Measurements from ENCODE around the gene CD79B.

DNA sequence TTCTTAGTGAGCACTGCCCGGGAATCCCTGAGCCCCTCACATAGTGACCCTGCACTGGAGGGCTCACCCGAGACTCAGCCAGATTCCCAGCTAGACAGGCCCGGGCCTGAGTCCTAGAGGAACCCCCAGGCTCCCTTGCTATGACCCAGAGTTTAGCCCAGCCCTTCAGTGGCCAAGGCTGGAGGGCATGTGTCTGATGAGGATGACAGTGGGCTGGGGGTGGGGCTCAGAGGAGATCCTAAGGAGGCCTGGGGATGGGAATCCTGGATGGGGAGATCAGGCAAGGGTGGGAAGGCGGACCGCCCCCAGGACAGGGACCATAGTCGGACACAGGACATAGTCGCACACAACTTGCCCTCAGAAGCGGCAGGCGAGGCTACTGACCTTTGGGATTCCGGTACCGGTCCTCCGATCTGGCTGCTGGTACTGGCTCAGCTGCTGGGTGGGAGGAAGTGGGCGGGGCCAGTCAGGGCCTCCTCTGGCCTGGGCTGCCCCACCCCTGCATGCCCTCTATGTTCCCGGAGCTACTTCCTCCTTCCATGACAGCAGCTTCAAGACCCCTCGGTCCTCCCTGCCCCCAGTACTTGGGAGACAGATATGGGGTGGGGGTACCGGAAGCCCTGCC lies 1.1 kb downstream of the CD79B start:
- TF ChIP-seq, protein P1, sequence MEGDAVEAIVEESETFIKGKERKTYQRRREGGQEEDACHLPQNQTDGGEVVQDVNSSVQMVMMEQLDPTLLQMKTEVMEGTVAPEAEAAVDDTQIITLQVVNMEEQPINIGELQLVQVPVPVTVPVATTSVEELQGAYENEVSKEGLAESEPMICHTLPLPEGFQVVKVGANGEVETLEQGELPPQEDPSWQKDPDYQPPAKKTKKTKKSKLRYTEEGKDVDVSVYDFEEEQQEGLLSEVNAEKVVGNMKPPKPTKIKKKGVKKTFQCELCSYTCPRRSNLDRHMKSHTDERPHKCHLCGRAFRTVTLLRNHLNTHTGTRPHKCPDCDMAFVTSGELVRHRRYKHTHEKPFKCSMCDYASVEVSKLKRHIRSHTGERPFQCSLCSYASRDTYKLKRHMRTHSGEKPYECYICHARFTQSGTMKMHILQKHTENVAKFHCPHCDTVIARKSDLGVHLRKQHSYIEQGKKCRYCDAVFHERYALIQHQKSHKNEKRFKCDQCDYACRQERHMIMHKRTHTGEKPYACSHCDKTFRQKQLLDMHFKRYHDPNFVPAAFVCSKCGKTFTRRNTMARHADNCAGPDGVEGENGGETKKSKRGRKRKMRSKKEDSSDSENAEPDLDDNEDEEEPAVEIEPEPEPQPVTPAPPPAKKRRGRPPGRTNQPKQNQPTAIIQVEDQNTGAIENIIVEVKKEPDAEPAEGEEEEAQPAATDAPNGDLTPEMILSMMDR (conservative IDR thresholded peaks at IDR 0.05; ENCODE audit: low read depth, low read length) = no peak
- no peak for TF ChIP-seq EZH2 (IDR thresholded peaks at IDR 0.05; ENCODE audit: borderline replicate concordance, low read depth, low read length, poor library complexity, severe bottlenecking)
